Activated CD4-positive, alpha-beta T cell treated with anti-CD3 and anti-CD28 coated beads for 48 hours (primary cell): Measurements from ENCODE around the gene MEX3D.

Source experiments
- DNase-seq: peaks from one replicate; pipeline ENCODE4 v3.0.0-alpha.2; 2020

The MEX3D gene

DNA sequence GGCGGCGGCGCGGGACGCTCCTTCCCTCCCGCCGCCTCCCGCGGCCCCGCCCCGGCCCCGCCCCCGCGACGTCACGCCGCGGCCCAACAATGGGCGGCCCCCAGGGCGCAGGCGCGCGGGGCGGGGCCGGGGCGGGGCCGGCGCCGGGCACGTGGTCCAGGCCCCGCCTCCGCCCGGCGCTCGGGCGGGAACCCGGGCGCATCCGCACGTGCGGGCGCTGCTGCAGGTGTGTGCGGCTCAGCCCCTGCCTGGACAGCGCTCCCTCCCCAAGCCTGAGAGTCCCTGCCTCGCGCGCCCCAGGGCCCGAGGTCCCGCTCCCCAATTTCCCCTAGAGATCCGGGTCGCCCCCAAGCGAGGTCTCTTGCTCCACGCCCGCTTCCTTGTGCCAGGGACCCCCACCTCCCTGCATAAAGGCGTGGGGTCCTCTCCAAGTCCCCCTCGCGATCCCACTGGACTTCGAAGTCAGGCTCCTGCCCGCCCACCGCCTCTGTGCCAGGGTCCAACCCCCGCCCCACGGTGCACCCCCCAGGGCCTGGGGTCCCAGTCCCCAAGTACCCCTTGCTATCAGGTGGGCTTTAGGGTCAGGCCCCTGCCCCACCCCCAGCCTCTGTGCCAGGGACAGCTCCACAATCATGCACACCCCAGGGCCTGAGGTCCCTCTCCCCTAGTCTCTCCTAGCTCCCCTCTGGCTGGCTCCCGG is at the start of gene MEX3D:
MEX3D (minus strand) TSS at position 6 of the 700 bp plus-strand sequence. CDS start 267 bp downstream, outside the sequence.
- DNase-seq = peak; percentile 83

DNA sequence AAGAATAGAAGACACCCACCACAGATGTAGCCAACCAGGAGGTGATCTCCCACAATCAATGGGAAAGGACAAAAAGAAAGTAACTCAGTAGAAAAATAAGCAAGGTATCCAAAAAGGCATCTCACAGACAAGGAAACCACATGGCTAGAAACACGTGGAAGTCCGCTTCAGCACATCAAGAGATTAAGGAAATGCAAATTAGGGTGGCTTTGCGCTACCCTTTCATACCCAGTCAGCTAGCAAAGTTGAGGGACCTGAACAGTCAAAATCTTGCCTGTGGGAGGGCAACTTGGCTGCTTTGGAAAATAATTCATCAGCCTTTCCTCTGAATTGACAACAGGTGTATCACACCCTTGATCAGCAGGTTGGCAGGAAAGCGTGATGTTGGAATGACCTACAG is 48.8 kb upstream of the MEX3D start:
- peak; percentile 43 for DNase-seq

DNA sequence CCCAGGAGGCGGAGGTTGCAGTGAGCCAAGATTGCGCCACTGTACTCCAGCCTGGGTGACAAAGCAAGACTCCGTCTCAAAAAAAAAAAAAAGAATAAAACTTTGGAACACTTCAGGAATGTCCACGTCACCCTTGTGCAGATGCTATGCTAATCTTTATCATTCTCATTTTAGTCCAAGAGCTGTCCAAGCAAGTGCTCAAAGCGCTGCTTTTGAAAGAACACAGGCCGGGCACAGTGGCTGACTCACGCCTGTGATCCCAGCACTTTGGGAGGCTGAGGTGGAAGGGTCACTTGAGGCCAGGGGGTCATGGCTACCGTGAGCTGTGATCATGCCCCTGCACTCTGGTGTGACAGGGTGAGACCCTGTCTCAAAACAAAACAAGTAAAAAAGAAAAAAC is 48.3 kb upstream of the MEX3D start:
- DNase-seq = no peak

DNA sequence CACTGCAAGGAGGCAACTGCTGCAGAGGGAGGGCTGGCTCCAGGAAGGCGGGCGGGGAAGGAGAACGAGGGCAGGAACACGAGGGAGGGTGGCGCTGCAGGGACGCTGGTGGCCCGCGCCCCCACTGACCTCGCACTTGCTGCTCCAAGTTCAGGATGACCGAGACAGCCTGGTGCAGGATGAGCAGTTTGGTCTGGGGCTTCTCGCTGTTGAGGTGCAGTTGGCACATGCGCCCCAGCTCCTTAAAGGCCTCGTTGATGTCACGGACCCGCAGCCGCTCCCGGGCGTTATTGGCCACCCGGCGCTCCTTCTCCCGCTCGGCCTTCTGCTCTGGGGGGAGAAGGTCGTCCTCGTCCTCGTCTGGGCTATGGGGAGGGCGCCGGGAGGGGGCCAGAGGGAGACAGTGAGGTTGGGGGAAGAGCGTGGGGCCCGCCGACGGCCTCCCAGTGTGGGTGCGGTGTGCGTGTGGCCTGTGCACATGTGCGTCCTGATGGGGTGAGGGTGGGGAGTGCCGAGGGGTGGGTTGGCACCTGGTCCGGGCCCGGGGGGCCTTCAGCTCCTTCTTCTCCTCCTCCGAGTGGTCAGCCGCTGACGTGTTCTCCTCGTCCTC is 47.1 kb upstream of the MEX3D start:
- no peak for DNase-seq

DNA sequence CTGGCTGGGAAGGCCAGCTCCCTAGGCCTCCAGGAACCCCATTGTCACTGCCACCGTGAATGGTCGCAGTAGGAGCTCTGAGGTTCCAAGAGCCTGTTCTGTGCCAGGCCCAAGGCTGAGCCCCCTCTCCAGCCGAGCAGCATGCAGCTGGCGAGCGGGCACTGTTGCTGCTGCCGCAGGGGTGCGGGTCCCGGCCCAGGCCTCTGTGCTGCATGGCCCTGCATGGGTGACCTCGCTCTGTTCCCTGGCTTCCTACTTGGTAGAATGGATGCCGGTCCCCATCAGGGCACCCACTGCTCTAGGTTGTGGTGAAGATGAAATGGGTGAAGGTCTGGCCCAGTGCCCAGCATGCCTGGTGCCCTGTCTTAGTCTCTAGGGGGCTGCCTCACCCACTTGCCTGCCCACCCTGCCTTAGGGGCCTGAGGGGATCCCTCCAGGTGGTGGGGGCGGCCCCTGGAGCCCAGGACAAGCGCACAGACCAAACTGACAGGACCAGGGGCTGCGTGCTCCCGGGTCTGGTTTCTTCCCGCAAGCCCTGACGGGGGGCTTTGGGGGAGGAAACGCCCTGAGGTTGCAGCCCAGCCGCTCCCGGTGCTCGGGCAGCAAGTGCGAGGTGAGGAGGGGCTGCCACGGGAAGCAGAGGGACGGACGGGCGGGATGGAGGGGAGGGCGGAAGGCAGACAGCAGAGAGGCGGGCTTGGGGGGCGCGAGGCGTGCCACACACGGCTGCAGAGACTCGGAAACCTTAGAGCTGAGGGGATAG is 45.9 kb upstream of the MEX3D start:
- no peak for DNase-seq

DNA sequence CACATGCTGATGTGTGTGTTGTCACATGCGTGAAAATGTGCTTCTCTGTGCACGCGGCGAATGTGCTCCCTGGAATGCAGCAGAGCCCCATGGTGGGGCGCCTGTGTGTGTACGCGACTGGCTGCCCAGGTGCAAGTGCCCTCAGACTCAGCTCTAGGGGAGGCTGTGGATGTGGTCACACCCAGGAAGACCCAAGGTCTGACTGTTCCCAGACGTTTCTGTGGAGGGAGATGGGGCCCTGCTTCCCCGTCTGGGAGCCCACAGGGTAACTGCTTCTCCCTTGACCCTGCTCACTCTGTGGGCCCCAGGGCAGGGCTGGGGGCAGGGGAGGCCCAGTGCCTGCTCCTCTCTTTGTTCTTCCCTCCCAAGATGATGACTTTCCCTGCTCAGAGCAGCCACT is 45.0 kb upstream of the MEX3D start:
- no peak for DNase-seq

DNA sequence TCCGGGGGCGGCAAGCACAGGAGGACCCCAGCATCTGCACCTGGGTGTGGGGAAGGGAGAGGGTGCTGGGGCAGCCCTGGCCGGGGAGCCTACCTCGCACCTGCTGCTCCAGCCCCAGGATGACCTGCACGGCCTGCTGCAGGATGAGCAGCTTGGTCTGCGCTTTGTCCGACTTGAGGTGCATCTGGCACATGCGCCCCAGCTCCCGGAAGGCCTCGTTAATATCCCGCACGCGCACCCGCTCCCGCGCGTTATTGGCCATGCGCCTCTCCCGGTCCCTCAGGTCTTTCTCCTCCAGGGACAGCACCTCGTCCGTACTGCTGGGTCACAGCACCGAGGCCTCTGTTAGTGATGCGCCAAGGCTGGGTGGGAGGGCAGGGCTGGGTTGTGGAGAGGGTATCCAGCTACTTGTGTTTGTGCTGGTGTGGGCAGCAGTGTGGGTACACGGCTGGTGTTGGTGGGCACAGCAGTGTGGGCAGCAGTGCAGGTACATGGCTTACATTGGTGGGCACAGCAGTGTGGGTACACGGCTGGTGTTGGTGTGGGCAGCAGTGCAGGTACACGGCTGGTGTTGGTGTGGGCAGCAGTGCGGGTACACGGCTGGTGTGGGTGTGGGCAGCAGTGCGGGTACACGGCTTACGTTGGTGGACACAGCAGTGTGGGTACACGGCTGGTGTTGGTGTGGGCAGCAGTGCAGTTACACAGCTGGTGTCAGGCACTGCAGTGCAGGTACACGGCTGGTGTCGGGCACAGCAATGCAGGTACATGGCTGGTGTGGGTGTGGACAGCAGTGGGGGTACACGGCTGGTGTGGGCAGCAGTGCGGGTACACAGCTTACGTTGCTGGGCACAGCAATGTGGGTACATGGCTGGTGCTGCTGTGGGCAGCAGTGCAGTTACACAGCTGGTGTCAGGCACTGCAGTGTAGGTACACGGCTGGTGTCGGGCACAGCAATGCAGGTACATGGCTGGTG is 44.3 kb upstream of the MEX3D start:
- no peak for DNase-seq

DNA sequence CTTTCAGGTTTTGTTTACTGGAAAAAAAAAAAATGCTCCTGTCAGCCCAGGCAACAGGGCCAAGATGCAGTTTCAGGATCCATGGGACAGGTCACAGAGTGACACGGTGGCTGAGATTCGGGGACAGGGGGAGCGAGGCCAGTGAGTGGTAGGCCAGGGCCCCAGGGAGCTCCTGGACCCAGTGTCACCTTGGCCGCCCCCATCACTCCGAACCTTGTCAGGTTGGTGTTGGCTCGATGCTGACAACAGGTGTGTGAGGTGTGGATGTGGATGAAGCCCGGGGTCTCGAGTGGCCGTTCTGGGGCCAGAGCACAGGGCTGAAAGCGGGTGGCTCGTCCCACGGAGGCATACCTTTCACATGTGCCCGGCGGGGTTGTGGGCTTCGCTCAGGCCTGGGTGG is 43.2 kb upstream of the MEX3D start:
- DNase-seq = no peak

DNA sequence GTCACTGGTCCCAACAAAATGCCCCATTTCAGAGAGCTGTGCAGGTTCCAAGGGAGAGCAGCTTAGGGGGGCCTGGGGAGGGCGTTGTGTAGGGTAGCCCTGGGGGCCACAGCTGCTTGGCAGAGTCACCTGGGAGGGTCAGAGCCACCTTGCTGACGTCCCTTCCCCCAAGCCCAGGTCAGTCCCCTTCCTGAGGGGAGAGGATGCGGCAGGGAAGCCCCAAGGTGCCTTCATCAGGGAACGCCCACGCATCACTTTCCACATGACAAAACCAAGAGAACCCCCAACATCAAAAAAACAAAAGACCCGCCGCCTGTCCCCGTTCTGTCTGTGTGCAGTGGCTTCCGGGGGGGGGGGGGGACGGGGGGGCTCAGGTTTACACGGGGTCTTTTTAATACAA is 42.5 kb upstream of the MEX3D start:
- no peak for DNase-seq

DNA sequence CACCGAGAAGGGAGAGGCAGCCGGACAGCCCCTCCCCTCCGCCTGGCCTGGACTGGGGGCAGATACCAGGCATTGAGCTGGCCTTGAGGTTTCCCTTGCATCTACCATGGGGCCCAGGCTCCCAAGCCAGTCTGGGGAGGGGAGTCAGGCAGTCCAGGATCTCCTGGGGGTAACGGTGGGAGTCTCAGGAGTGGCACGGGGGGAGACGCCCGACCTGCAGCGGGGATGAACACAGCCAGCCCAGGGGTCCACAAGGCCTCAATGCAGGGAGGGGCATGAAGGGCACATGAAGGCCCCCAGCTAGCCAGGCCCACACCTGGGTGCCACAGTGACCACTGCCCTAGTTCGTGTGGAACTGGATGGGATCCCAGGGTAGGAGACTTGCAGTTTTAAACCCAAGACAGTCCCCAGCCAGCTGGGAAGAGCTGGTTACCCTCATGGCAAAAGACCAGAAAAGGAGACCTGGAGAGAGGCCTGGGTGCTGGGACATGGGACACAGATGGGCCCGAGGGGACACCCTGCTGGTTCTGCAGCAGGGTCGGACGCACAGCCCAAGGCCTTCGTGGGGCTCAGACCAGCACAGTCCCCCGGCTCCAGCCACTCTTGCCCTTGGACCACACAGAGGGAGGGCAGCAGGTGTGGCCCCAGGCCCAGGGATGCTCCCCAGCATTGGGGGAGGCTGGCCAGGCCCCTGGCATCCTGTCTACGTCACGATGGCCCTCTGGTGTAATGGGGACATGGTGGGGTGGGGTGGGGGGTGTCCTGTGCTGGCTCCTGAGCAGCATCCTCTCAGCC is 41.8 kb upstream of the MEX3D start:
- no peak for DNase-seq

DNA sequence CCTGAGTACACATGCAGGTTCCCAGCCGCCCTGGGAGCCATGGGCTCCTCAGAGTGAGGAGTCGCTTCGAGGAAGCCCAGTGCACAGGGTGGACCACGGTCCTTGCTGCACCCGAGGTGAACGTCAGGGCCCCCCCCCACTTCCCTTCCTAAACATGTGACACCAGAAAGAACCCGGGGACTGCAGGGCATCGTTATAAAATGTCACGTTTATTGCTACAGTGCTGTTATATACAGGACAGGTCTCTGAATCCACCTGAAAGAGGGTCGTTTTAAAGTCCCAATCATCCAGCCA is 40.9 kb upstream of the MEX3D start:
- peak; percentile 23 for DNase-seq

DNA sequence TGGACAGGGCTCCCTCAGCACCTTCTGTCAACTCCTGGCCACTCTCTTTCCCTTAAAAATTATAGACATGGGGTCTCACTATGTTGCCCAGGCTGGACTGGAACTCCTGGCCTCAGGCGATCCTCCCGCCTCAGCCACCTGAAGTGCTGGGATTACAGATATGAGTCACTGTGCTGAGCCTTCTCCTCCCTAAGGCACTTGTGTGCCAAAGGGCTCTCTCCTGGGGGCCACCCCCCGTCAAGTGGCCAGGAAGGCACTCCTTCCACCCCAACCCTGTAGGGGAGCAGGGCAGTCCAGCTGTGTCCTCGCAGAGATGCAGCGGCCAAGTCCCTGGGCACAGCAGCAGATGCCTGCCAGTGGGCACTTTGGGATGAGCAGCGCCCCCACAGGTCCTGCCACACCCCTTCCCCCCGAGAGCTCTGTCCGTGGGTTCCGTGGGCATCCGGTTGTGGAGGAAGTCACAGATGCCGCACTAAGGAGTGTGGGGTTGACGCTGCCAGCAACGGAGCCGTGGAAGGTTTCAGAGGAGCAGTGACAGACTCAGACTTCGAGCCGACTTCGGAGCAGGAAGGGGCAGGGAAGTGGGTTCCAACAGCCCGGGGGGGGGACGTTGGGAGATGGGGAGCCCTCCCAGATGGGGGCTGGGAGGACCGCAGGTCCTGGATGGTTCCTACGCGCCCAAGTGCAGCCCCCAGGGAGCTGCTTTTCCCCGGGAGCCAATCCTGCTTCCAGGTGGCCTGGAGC is 40.4 kb upstream of the MEX3D start:
- peak; percentile 31 for DNase-seq

DNA sequence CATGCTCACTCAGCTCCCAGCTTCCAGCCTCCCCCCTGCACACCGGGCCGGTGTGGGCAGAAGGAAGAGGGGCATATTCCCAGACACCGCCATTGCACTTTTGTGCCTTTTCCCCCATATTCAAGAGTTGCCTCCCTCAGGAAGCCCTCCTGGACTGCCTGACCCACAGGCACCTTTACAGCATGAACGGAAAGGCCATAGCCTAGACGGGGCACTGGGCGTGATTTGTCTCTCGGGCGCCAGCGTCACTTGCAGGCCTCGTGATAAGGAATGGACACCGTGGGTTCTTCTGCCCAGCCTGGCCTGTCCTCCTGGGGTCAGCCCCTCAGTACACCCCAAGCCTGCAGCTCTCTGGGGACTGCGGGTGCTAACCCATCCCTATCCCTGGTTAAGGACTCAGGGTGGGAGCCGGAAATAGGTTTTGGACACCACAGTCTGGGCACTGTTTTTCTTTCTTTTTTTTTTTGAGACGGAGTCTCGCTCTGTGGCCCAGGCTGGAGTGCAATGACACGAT is 38.1 kb upstream of the MEX3D start:
- DNase-seq = no peak

DNA sequence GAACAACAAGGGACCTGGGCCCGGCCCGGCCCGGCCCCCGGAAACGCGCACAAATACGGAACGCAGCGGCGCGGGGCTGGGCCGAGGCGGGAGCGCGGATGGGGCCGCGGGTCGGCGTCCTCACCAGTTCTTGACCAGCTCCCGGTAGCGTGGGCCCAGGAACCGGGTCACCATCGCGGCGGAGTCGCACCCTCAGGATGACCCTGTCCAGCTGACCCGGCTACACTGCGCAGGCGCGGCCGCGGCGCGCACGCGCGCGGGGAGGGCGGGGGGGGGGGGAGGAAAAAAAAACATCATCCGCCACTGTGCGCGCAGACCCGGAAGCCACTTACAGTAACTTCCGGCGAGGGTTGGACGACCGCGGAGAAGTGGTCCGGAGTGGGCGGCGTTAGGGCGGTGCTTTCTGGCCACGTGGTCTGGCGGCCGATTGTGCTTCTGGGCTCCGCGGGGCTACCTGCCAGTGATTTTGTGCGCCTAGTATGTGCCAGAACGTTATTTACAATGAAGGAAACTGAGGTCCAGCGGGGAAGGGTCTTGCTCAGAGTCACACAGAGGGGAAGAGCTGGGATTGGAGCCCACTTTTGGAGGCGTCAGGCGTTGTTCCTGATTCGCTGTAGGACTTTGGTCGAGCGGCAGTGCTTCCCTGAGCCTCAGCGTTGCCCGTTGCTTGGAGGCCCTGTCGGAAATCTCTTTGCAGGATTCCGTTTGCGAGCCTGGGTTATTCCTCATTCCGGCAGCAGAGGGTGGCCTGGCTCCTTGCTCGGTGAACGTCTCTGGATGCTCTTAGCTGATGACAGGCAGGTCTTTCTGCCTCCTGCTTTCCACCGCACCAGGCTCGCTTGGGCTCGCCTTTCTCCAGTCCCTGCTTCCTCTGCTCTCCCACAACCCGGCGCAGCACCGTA is 37.4 kb upstream of the MEX3D start, which contains the start of gene UQCR11:
UQCR11 (minus strand) TSS at position 227 of the 902 bp plus-strand sequence; CDS start at position 174, 53 bp downstream.
- DNase-seq = peak; percentile 96

DNA sequence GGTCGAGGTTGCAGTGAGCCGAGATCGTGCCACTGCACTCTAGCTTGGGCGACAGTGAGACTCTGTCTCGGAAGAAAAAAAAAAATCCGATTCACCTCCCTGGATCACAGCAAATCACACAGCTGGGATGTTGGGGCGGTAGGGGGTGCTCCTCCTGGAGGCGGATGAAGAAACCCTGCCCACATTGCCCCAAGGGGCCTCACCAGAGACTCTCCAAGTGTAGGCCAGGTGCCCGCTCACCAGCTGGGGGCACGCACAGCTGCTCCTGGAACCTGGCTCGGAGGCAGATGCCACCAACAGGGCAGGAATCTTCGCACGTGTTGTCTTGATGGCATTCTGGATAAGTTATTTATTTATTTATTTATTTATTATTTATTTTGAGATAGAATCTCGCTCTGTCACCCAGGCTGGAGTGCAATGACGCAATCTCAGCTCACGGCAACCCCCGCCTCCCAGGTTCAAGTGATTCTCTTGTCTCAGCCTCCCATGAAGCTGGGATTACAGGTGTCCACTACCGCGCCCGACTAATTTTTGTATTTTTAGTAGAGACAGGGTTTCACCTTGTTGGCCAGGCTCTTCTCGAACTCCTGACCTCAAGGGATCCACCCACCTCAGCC is 34.1 kb upstream of the MEX3D start:
- DNase-seq = no peak

DNA sequence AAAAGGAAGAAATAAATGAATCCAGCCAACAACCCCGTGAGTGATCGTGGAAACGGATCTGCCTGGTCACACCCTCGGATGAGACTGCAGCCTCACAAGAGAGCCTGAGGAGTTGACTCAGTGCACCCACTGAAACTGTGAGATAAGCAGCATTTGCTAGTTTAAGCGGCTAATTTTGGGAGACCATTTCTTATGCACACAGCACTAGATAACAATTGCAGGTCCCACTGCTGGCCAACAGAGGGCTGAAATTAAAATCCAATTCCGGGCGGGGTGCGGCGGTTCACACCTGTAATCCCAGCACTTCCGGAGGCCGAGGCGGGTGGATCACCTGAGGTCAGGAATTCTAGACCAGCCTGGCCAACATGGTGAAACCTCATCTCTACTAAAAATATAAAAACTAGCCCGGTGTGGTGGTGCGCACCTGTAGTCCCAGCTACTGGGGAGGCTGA is 33.5 kb upstream of the MEX3D start:
- DNase-seq = peak; percentile 21

DNA sequence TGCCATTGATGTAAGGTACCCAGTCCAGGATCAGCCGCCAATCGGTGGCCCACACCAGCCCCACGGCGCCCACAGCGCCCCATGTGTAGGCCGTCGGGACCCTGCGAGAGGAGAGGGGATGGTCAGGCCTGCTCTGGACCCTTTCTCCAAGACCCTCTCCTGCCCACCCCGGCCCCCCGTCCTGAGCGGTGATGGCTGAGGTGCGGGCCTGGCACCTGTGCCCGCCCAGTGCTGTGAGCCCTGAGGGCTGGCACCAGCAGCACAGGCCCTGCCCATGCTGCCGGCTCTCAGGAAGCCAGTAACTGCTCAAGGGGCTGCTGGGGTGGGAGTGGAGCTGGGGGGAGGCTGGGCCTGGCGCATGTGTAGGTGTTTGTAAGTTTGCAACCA is 31.3 kb upstream of the MEX3D start:
- DNase-seq = no peak

DNA sequence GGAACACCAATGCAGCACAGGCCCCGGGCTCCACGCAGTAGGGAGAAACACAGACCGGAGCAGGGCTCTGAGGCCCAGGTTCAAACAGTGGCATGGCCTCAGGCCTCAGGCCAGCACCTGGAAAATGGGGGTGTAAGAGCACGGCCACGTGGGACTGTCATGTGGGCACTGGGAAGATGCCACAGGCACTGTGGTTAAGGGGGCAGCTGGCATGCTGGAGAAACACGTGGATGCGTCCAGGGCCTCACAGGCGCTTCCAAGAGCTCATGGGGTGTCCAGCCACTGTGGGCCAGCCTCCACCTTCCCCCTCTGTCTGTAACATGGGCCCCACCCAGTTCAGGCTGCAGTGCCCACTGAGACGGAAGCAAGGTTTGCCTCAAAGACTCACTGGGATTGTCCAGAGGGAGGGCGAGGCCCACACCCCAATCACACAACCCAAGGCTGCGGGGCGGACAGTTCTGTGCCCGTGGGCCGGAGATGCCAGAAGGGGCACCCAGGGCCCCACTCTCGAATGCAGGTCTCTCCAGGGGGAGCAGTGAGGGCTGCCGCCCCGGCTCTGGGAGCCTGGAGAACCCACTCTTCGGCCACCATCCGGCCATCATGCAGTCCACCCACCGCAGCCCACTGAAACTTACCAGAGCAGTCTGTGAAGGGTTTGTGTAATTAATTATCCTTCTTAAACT is 30.8 kb upstream of the MEX3D start:
- DNase-seq = no peak

DNA sequence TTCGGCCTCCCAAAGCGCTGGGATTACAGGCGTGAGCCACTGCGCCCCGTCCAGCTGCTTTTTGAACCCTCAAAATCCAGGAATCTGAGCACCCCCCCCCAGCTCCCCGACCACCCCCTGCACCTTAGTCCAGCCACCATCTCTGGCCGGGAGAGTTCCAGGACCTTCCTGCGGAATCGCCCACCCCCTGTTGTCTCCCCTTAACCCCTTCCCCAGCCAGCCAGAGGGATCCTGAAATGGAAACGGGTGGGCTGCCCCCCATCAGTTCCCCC is 25.3 kb upstream of the MEX3D start:
- no peak for DNase-seq
